Endodermal cell (in vitro differentiated cells): ENCODE data around the gene MROH9. TPM values are rescaled to one million over a fixed set of nuclear protein-coding genes. Genes with fewer than 3 reads are reported as not detected.

ENCODE experiments used
- DNase-seq: peaks from one replicate; pipeline ENCODE4 v3.0.0-alpha.2; 2017
- H3K27ac ChIP-seq: 2 replicates; pipeline ENCODE4 v1.5.1; 2013; ENCODE audit warnings: mild to moderate bottlenecking, low read depth, low read length, moderate library complexity
- H3K27me3 ChIP-seq: 2 replicates; pipeline ENCODE4 v1.6.1; 2013; ENCODE audit warnings: mild to moderate bottlenecking, low read length, moderate library complexity; ENCODE audit not compliant: insufficient read depth, control insufficient read depth, poor library complexity, severe bottlenecking
- H3K36me3 ChIP-seq: 2 replicates; pipeline ENCODE4 v1.7.0; 2013; ENCODE audit warnings: mild to moderate bottlenecking, low read length, moderate library complexity; ENCODE audit not compliant: control insufficient read depth, insufficient read depth
- H3K4me1 ChIP-seq: one replicate; pipeline ENCODE4 v1.7.0; 2013; ENCODE audit warnings: low read length; ENCODE audit not compliant: control insufficient read depth, insufficient read depth
- H3K4me3 ChIP-seq: 2 replicates; pipeline ENCODE4 v1.5.1; 2013; ENCODE audit warnings: mild to moderate bottlenecking, low read length, moderate library complexity
- H3K9ac ChIP-seq: 2 replicates; pipeline ENCODE4 v1.6.1; 2013; ENCODE audit warnings: mild to moderate bottlenecking, low read length, moderate library complexity; ENCODE audit not compliant: poor library complexity, severe bottlenecking; ENCODE audit errors: extremely low read depth
- H3K9me3 ChIP-seq: 2 replicates; pipeline ENCODE4 v1.6.1; 2013; ENCODE audit warnings: mild to moderate bottlenecking, low read length, moderate library complexity; ENCODE audit not compliant: control insufficient read depth
- H3K27ac Mint-ChIP-seq: 2 replicates; pipeline ENCODE4 v1.8.0; 2020; ENCODE audit warnings: mixed read lengths
- H3K27me3 Mint-ChIP-seq: 2 replicates; pipeline ENCODE4 v1.8.0; 2021; ENCODE audit warnings: mild to moderate bottlenecking, mixed read lengths; ENCODE audit not compliant: insufficient read depth
- H3K36me3 Mint-ChIP-seq: 2 replicates; pipeline ENCODE4 v1.8.0; 2020; ENCODE audit warnings: low read depth, mixed read lengths
- H3K4me1 Mint-ChIP-seq: 2 replicates; pipeline ENCODE4 v1.8.0; 2020; ENCODE audit warnings: mixed read lengths
- H3K4me3 Mint-ChIP-seq: 2 replicates; pipeline ENCODE4 v1.8.0; 2020; ENCODE audit warnings: mild to moderate bottlenecking, moderate library complexity, mixed read lengths
- H3K9me3 Mint-ChIP-seq: 2 replicates; pipeline ENCODE4 v1.8.0; 2020; ENCODE audit warnings: mild to moderate bottlenecking, mixed read lengths
- WGBS, 2 experiments: methylation state at CpG; one replicate each; pipeline versions ENCODE4 v1.1.5 to v1.1.7; 2013; ENCODE audit warnings: missing lambda C conversion rate in 2 of 2, mixed read lengths in 1 of 2; ENCODE audit not compliant: insufficient coverage in 1 of 2, insufficient read length in 1 of 2; 5-methylcytosine and 5-hydroxymethylcytosine counted together
- microRNA-seq: library from miRNA; unstranded; fragments of <30 nt; microRNA quantifications from one replicate; pipeline ENCODE4 v1.2.0, GENCODE V29; 2020; ENCODE audit warnings: borderline microRNAs expressed
- total RNA-seq, 2 donors: library from RNA; stranded (reverse); fragmentation: NEBNext Ultra II Directional in 1 of 2; extraction: Animal tissue kit (Norgen Biotek cat#: 25700) in 1 of 2; gene quantifications; 2 replicates in 1 of 2; 3 replicates in 1 of 2; pipeline ENCODE4 v1.2.1, GENCODE V29; 2021
- TF ChIP-seq, protein P1 (sequence below): fragments of 200-600 bp; sonication (generic); conservative IDR thresholded peaks from 2 replicates; pipeline ENCODE4 v1.5.0; 2021; ENCODE audit warnings: antibody characterized with exemption, mild to moderate bottlenecking

The MROH9 gene
- total RNA-seq, 2 donors from 2014 or later: not detected

- Mint-ChIP-seq H3K36me3 (no peaks in the 10 kb centered on the region), H3K27me3 (no peaks in the 10 kb centered on the region), H3K9me3 (no peaks in the 10 kb centered on the region), H3K4me3 (no peak overlapping the region), H3K27ac (no peak overlapping the region), H3K4me1 (no peaks in the 10 kb centered on the region)
- H3K27ac ChIP-seq: no peak overlapping the region
- no peak overlapping the region for H3K9ac ChIP-seq
- H3K36me3 ChIP-seq: no peaks in the 10 kb centered on the region
- no peak overlapping the region for H3K4me3 ChIP-seq
- no peak for DNase-seq
- WGBS, 2 experiments: 93 to 100% methylated on average over 3 of the region's 3 CpGs
- H3K27me3 ChIP-seq: no peaks in the 10 kb centered on the region
- H3K9me3 ChIP-seq: no peaks in the 10 kb centered on the region
- TF ChIP-seq, protein P1, sequence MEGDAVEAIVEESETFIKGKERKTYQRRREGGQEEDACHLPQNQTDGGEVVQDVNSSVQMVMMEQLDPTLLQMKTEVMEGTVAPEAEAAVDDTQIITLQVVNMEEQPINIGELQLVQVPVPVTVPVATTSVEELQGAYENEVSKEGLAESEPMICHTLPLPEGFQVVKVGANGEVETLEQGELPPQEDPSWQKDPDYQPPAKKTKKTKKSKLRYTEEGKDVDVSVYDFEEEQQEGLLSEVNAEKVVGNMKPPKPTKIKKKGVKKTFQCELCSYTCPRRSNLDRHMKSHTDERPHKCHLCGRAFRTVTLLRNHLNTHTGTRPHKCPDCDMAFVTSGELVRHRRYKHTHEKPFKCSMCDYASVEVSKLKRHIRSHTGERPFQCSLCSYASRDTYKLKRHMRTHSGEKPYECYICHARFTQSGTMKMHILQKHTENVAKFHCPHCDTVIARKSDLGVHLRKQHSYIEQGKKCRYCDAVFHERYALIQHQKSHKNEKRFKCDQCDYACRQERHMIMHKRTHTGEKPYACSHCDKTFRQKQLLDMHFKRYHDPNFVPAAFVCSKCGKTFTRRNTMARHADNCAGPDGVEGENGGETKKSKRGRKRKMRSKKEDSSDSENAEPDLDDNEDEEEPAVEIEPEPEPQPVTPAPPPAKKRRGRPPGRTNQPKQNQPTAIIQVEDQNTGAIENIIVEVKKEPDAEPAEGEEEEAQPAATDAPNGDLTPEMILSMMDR: no peak
- H3K4me1 ChIP-seq: no peaks in the 10 kb centered on the region
Measured at GRCh38 chr1:171113382-171113781, 178.0 kb downstream of the MROH9 start.

Small RNAs within 50 kb of the gene (microRNA-seq; reads per million reads assigned to microRNA genes)
- gene MIR1295A (not detected), gene MIR1295B (not detected)

Other genes starting within 250 kb of the MROH9 start
- not detected for gene FMO3, start 155.4 kb downstream of the MROH9 start, total RNA-seq
- not detected for gene FMO2, start 249.8 kb downstream of the MROH9 start, total RNA-seq